ENCODE measurements around the gene IFRD1.

- TF ChIP-seq CTCF (IDR thresholded peaks at IDR 0.05) (no peak), POLR2A (IDR thresholded peaks at IDR 0.05) (no peak)
Measured at GRCh38 chr7:112410092-112410491, 40.2 kb upstream of the IFRD1 start.
